ENCODE measurements around the gene MRTFA. TPM values are rescaled to one million over a fixed set of nuclear protein-coding genes. Genes with fewer than 3 reads are reported as not detected.

Gene MRTFA
- total and polyA plus RNA-seq, 9 of the 15 experiments (the other 6 are each of a cell fraction or from before 2014, with no cell fraction given) = 0.84 to 21.1 (median 3.7) TPM

- TF ChIP-seq FOXJ3 (CRISPR knock-in tag; IDR thresholded peaks at IDR 0.05) (no peak), ZNF75A (CRISPR knock-in tag; IDR thresholded peaks at IDR 0.05) (no peak)
- TF ChIP-seq, protein P1, sequence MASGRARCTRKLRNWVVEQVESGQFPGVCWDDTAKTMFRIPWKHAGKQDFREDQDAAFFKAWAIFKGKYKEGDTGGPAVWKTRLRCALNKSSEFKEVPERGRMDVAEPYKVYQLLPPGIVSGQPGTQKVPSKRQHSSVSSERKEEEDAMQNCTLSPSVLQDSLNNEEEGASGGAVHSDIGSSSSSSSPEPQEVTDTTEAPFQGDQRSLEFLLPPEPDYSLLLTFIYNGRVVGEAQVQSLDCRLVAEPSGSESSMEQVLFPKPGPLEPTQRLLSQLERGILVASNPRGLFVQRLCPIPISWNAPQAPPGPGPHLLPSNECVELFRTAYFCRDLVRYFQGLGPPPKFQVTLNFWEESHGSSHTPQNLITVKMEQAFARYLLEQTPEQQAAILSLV (tag; IDR thresholded peaks at IDR 0.05) = no peak
These were observed 150.5 kb downstream of the MRTFA start (continued) for GRCh38 chr22:40485813-40486667.

- H3K9me3 ChIP-seq (replicated peaks; ENCODE audit: control insufficient read depth, insufficient read depth, low read depth, low read length) = no peaks in the 10 kb centered on the region
- no peak overlapping the region for H3K9ac ChIP-seq (ENCODE audit: insufficient read depth in 1 of 2, low read depth in 2 of 2, low read length in 2 of 2)
- POLR2A ChIA-PET = no interaction called here
- no TSS peak for BruUV-seq (replicated peaks)
- no peaks in the 10 kb centered on the region for H3K36me3 ChIP-seq (ENCODE audit: control insufficient read depth, insufficient read depth, low read length)
- CTCF ChIA-PET (ENCODE audit: low intra/inter-chr PET ratio) = no interaction called here
- no peaks in the 10 kb centered on the region for H4K20me1 ChIP-seq (replicated peaks; ENCODE audit: control insufficient read depth, insufficient read depth, low read length)
- no peak overlapping the region for H3K27ac ChIP-seq (ENCODE audit: extremely low read depth, low read depth, low read length)
- in situ Hi-C loops (cut with MboI) (loop anchor here (5.0 kb wide), 1 partner anchor 53 kb away; no protein-coding TSS in a partner anchor), intact Hi-C loops (cut with micrococcal nuclease) (no loop called here)
- H2AFZ ChIP-seq (ENCODE audit: low read depth, low read length) = no peak overlapping the region
- WGBS (ENCODE audit: insufficient coverage, low coverage, missing lambda C conversion rate) = 68% methylated on average over 5 of the region's 7 CpGs
- no peaks in the 10 kb centered on the region for H3K4me1 ChIP-seq (replicated peaks in 1 of 2; ENCODE audit: control insufficient read depth in 2 of 2, insufficient read depth in 2 of 2, low read length in 2 of 2)
- DNase-seq (ENCODE audit: extremely low read depth in 1 of 4, low spot score in 3 of 4) (no peak), FAIRE-seq (no peak), ATAC-seq (no peak)
- H3K27me3 ChIP-seq (ENCODE audit: control insufficient read depth in 2 of 2, insufficient read depth in 2 of 2, low read length in 2 of 2) = no peaks in the 10 kb centered on the region
- no peak overlapping the region for H3K4me3 ChIP-seq
- no peaks in the 10 kb centered on the region for H3K9me1 ChIP-seq (ENCODE audit: control insufficient read depth, insufficient read depth, low read length)
- H3K79me2 ChIP-seq (ENCODE audit: control insufficient read depth, insufficient read depth, low read length) = no peaks in the 10 kb centered on the region
- H3K4me2 ChIP-seq (ENCODE audit: insufficient read depth, low read length) = no peak overlapping the region
- TF ChIP-seq CREBBP (IDR thresholded peaks at IDR 0.05; ENCODE audit: low read depth, low read length) = no peak
- TF ChIP-seq CEBPZ (IDR thresholded peaks at IDR 0.05; ENCODE audit: borderline replicate concordance, low read depth, low read length) = no peak
- TF ChIP-seq MTA3 (IDR thresholded peaks at IDR 0.05; ENCODE audit: borderline replicate concordance) = no peak
These were observed 151.4 kb downstream of the MRTFA start for GRCh38 chr22:40484906-40485669.
